HG03066 (cell line): Measurements from ENCODE around the gene COL4A6.

Source experiments
- ATAC-seq: cut with Tn5 transposase; IDR thresholded peaks from one replicate; pipeline ENCODE4 v1.9.1; 2021; ENCODE audit warnings: low read depth; ENCODE audit not compliant: unreplicated experiment

The COL4A6 gene

DNA sequence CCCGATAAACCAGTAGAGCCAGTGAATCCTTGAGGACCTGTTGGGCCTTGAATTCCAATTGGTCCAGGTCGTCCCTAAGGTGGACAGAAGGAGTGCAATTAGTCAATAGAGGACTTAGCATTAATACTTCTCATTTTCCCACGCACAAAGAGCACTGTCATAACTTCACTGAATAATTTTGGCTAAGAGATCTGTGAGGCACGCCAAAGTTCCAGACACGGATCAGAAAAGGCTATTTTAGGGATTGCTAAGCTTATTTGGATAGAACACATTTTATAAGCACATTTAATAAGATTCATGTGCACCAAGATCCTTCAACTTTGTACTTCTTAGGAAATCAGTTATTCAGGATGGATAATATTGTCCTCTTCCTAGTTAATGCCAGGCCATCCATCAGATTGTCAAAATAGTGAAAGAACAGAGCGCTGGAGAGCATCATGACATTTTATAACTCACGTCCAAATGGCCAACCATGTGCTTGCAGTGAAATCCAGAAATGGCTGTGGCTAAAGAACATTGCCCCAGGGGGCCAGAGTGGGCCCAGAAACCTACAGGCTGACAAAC, 216.8 kb downstream of the COL4A6 start:
- ATAC-seq, result no peak

GRCh38 chrX:108219949-108220601, 218.1 kb downstream of the COL4A6 start:
- no peak for ATAC-seq

DNA sequence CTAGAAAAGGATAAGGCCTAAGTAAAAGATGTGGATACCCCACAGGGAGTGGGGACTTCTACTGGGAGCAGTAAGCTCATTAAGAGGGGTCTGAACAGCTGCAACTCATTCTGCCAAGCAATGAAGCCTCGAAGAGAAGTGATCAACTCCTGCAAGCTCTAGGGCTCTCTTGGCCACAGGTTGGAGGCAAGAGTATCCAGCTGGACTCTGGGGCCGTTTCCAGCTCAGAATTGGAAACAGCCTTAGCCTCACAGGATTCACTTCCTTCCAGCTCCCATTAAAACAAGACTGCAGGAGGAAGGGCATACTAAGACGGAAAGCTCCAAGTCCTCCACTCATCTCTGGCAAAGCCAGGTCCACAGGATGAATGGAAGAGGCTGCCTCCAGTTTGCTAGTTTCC, 220.3 kb downstream of the COL4A6 start:
- ATAC-seq, result no peak

GRCh38 chrX:108216919-108217571, 221.2 kb downstream of the COL4A6 start:
- ATAC-seq, result no peak

DNA sequence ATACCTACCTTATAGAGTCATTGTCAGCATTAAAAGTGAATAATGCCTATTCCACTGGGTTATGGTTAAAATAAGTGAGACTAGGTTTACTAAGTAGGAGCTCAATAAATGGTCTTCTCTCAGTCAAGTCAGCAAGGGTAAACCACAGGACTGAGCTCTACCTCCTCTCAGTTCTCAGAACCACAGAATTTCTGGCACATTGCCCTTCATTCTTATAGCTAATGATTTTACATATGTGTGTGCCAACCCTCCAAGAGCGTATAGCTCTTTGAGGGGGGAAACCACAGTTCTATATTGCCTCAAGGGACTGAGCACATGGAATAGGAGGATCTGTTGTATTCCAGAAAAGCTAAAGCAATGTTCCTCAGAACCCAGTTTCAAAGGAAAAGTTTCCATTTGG, 221.8 kb downstream of the COL4A6 start:
- no peak for ATAC-seq

GRCh38 chrX:108211301-108211700, 226.9 kb downstream of the COL4A6 start:
- ATAC-seq, result no peak

DNA sequence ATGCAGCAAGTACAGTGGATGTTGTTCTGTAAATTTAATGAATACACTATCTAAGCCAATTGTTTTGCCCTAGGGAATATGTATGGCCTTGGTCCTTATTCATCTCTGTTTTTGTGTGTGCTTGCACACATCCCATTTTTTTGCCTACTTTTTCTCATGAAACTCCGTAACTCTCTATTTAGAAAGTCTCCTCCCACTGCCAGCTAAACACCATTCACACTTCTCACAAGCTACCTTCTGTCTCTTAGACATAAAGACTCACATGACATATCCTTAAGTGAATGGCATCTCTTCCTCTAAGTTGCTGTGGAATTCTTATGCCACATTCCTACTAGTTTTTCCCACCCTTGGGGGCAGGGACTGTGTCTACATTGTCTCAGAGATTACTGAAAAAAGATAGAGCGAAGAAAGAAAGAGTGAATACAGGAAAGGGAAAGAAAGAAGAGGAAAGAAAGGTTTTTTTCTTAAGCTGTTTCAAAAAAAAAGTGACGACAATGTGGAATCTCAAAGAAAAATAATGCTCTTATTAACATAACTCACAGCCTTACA, 229.1 kb downstream of the COL4A6 start:
- no peak for ATAC-seq

- ATAC-seq, result no peak
These were observed 234.7 kb downstream of the COL4A6 start for GRCh38 chrX:108203540-108203939.

DNA sequence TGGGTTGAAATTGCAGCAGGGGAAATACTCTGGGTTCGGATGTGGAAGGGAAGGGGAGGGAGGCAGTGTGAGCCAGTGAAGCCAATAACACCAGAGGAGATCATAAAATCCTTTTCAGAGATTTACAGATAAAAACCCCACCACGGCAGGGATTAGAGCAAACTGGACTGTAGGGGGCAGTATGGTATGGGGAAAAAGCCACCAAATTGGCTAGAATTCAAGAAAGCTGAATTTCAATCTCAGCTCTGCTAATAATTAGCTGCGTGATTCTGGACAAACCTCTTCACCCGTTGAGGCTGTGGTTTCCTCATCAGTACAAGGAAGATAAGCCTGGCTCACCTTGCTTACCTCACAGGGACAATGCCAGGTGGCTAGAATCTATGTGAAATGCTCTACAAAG, 238.5 kb downstream of the COL4A6 start:
- no peak for ATAC-seq

DNA sequence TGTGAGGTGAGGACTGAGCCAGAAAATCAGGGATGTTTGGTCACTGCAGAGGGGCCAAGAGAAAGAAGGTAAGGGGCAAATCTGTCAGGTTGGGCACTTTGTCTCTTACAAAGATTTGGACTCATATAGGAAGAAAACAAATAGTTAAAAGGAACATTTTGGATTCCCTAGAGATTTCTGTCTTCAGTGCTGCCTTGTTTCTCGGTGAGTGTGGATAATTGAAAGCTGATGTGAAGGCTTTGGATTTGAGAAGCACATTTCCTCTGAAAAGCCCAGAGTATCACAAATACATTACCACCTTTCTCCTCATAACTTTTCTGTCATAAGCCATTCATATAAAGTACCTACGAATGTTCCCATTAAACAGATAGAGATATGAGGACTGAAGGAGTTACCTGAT, 239.2 kb downstream of the COL4A6 start:
- ATAC-seq, result no peak

- ATAC-seq, result no peak
These were observed 239.8 kb downstream of the COL4A6 start for GRCh38 chrX:108198420-108198819.

GRCh38 chrX:108186811-108187210, 251.4 kb downstream of the COL4A6 start:
- no peak for ATAC-seq

GRCh38 chrX:108178143-108178498, 260.1 kb downstream of the COL4A6 start:
- ATAC-seq, result no peak

DNA sequence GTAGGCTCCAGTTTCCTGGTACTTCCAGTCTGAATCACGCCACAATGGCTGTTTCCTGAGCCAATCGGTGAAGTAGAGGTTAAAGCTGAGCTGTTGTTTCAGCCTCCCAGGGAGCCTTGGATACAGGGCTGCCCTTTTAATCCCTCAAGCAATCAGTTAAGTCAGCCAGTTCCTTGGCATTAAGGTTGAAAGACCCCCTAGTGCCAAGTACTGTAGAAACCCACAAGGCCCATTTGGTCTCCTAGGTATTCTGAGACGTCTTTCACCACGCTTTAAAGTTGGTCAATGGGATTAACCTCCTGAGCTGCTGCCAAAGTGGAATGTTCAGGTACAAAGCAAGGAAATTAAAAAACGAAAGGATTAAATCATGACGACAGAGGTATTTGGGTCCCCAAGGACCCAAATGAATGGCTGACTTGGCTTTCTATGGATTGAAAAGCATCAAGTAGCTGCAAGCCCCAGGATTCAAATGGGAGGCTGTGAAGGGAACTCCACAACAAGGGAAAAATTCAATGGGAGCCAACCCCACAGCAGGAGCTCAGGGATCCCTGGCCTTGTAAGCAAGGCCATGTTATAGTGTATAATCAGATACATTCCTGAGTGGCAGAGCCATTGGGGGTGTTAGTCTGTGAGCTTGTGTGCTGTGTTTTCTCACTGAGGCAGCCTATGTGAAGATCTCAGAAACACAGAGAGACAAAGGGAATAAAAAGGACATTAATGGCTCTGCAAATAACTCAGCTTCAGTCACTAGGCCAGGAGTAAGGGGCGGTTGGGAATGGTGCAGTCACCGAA, 260.7 kb downstream of the COL4A6 start:
- ATAC-seq, result no peak

GRCh38 chrX:108173874-108174273, 264.3 kb downstream of the COL4A6 start:
- no peak for ATAC-seq

GRCh38 chrX:108171671-108172070, 266.6 kb downstream of the COL4A6 start:
- no peak for ATAC-seq

- ATAC-seq, result no peak
These were observed 268.5 kb downstream of the COL4A6 start for GRCh38 chrX:108169768-108170167.

GRCh38 chrX:108168961-108169740, 269.1 kb downstream of the COL4A6 start:
- no peak for ATAC-seq

- ATAC-seq, result no peak
These were observed 270.9 kb downstream of the COL4A6 start for GRCh38 chrX:108167211-108167872.
